Ishikawa (cell line): Measurements from ENCODE around the gene USP12.

ENCODE experiments used
- CEBPB ChIP-seq: IDR thresholded peaks from 2 replicates; pipeline ENCODE4 v1.6.1; 2012
- CREB1 ChIP-seq: IDR thresholded peaks from 2 replicates; pipeline ENCODE4 v1.6.1; 2012; ENCODE audit warnings: low read depth
- EGR1 ChIP-seq: IDR thresholded peaks from 2 replicates; pipeline ENCODE4 v1.6.1; 2012
- EP300 ChIP-seq: IDR thresholded peaks from 2 replicates; pipeline ENCODE4 v1.6.1; 2012; ENCODE audit warnings: borderline replicate concordance
- FOXM1 ChIP-seq: IDR thresholded peaks from 2 replicates; pipeline ENCODE4 v1.6.1; 2012; ENCODE audit warnings: low read depth, borderline replicate concordance
- NFIC ChIP-seq: IDR thresholded peaks from 2 replicates; pipeline ENCODE4 v1.6.1; 2012
- RAD21 ChIP-seq: IDR thresholded peaks from 2 replicates; pipeline ENCODE4 v1.6.1; 2012; ENCODE audit warnings: low read depth
- TAF1 ChIP-seq: IDR thresholded peaks from 2 replicates; pipeline ENCODE4 v1.6.1; 2012; ENCODE audit warnings: low read depth, mild to moderate bottlenecking
- TCF12 ChIP-seq: IDR thresholded peaks from 2 replicates; pipeline ENCODE4 v1.6.1; 2012; ENCODE audit warnings: low read depth
- TEAD4 ChIP-seq: IDR thresholded peaks from 2 replicates; pipeline ENCODE4 v1.6.1; 2012
- YY1 ChIP-seq: IDR thresholded peaks from 2 replicates; pipeline ENCODE4 v1.6.1; 2012; ENCODE audit warnings: low read depth
- ZBTB7A ChIP-seq: IDR thresholded peaks from 2 replicates; pipeline ENCODE4 v1.6.1; 2012; ENCODE audit warnings: low read depth
- TF ChIP-seq, protein P1 (sequence below): IDR thresholded peaks from 2 replicates; pipeline ENCODE4 v1.6.1; 2012
- TF ChIP-seq, protein P2 (sequence below): IDR thresholded peaks from 2 replicates; pipeline ENCODE4 v1.6.1; 2012
- TF ChIP-seq, protein P3 (sequence below): IDR thresholded peaks from 2 replicates; pipeline ENCODE4 v1.6.1; 2012; ENCODE audit warnings: low read depth, mild to moderate bottlenecking

Gene USP12

DNA sequence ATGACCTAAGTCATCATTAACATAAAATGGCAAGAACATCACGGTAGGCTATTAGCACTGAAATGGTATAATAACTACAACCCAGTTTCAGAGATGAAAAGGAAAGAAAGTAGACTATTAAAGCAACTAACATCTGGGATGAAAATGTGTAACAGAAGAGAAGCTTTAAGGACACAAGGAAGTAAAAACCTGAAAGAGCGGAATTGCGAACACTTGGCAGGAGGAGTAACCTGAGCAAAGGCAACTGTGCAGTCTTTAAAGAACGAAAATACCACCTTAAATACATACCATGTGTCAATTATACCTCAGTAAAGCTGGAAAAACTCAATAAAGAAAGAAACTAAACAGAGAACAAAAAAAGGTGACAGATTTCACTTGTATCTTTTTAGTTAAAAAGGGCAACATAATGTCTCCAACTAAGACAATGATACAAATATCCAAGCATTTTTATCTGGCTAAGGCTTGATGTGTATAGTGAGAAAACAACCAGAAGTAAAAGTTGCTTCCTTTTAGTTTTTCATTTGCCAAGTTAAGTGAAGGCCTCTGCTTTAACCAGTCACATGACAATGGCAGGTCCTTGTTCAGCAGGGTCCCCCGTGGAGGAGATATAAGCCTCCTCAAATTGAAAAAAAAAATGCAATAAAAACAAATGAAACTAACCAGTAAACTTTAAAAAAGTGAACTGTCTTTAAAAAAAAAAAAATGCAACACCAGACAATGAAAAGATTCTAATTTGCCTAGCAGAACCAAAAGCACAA is 11.6 kb downstream of the USP12 start:
- no peak for TF ChIP-seq YY1
- TF ChIP-seq ZBTB7A: no peak
- TF ChIP-seq, protein P1, sequence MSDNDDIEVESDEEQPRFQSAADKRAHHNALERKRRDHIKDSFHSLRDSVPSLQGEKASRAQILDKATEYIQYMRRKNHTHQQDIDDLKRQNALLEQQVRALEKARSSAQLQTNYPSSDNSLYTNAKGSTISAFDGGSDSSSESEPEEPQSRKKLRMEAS: no peak
- no peak for TF ChIP-seq RAD21
- no peak for TF ChIP-seq TEAD4
- TF ChIP-seq NFIC: no peak
- TF ChIP-seq FOXM1: no peak

DNA sequence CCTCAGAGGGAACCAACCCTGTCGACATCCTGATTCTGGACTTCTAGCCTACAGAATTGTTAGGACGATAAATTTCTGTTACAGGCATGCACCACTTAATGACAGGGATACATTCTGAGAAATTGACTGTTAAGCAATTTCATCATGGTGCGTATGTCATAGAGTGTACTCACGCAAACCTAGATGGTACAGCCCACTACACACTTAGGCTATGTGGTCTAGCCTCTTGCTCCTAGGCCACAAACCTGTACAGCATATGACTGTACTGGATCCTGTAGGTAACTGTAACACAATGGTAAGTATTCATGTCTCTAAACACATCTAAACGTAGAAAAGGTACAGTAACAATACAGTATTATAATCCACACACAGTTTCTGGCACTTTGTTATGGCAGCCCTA is 13.3 kb downstream of the USP12 start:
- TF ChIP-seq RAD21 (no peak), EGR1 (no peak), EP300 (no peak), TEAD4 (no peak), NFIC (no peak), TAF1 (no peak), FOXM1 (no peak), CEBPB (no peak), YY1 (no peak), TCF12 (no peak)
- TF ChIP-seq, protein P2, sequence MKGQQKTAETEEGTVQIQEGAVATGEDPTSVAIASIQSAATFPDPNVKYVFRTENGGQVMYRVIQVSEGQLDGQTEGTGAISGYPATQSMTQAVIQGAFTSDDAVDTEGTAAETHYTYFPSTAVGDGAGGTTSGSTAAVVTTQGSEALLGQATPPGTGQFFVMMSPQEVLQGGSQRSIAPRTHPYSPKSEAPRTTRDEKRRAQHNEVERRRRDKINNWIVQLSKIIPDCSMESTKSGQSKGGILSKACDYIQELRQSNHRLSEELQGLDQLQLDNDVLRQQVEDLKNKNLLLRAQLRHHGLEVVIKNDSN: no peak
- TF ChIP-seq, protein P1: no peak

DNA sequence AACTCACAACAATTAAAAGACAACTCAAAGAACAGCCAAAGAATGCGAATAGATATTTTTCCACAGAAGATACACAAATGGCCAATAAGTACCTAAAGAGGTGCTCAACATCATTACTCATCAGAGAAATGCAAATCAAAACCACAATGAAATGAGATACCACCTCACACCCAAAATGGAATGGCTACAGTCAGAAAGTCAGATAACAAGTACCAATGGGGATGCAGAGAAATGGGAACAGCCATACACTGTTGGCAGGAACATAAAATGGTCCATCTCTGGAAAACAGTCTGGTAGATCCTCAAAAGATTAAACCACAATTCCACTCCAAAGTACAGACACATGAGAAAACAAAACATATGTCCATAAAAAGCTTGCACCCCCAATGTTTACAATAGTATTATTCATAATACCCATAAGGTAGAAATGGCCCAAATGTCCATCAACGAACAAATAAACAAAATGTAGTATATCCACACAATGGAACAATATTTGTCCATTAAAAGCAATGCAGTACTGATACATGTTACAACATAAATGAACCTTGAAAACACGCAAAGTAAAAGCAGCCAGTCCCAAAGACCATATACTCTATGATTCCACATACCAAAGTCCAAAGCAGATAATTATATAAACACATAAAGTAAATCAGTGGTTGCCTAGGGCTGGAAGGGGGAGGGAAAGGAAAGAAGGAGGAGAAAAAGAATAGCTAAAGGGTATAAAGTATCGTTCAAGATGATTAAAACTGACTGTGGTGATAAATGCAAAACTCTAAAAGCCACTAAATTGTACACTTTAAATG is 19.6 kb downstream of the USP12 start:
- TF ChIP-seq ZBTB7A: no peak
- TF ChIP-seq RAD21: no peak
- TF ChIP-seq, protein P3, sequence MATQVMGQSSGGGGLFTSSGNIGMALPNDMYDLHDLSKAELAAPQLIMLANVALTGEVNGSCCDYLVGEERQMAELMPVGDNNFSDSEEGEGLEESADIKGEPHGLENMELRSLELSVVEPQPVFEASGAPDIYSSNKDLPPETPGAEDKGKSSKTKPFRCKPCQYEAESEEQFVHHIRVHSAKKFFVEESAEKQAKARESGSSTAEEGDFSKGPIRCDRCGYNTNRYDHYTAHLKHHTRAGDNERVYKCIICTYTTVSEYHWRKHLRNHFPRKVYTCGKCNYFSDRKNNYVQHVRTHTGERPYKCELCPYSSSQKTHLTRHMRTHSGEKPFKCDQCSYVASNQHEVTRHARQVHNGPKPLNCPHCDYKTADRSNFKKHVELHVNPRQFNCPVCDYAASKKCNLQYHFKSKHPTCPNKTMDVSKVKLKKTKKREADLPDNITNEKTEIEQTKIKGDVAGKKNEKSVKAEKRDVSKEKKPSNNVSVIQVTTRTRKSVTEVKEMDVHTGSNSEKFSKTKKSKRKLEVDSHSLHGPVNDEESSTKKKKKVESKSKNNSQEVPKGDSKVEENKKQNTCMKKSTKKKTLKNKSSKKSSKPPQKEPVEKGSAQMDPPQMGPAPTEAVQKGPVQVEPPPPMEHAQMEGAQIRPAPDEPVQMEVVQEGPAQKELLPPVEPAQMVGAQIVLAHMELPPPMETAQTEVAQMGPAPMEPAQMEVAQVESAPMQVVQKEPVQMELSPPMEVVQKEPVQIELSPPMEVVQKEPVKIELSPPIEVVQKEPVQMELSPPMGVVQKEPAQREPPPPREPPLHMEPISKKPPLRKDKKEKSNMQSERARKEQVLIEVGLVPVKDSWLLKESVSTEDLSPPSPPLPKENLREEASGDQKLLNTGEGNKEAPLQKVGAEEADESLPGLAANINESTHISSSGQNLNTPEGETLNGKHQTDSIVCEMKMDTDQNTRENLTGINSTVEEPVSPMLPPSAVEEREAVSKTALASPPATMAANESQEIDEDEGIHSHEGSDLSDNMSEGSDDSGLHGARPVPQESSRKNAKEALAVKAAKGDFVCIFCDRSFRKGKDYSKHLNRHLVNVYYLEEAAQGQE: no peak
- TF ChIP-seq EP300: no peak
- TF ChIP-seq TEAD4: no peak
- TF ChIP-seq CREB1: no peak

DNA sequence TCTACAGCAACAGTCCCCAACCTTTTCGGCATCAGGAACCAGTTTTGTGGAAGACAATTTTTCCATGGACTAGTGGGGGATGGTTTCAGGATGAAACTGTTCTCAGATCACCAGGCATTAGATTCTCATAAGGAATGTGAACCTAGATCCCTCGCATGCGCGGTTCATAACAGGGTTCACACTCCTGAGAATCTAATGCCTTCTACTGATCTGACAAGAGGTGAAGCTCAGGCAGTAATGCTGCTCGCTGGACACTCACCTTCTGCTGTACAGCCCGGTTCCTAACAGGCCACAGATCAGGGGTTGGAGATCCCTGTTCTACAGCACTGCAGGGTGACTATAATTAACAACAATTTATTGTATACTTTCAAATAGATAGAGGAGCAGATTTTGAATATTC is 21.9 kb downstream of the USP12 start:
- TF ChIP-seq, protein P1: no peak
- TF ChIP-seq, protein P3: no peak
- no peak for TF ChIP-seq TCF12
- no peak for TF ChIP-seq YY1
- TF ChIP-seq, protein P2: no peak
- TF ChIP-seq EGR1: no peak

DNA sequence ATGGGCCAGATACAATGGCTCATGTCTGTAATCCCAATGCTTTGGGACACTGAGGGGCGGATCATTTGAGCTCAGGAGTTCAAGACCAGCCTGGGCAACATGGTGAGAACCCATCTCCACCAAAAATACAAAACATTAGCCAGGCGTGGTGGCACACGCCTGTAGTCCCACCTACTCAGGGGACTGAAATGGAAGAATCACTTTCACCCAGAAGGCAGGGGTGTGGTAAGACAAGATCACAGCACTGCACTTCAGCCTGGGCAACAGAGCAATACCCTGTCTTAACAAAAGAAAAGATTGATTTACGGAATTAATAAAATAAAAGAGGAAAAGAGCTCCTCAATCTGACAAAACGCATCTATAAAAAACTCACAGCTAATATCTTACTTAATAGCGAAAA is 22.7 kb downstream of the USP12 start:
- TF ChIP-seq TEAD4 (no peak), YY1 (no peak), NFIC (no peak), TCF12 (no peak), CREB1 (no peak), TAF1 (no peak), RAD21 (no peak), ZBTB7A (no peak), FOXM1 (no peak), CEBPB (no peak)
- TF ChIP-seq, protein P2: no peak
